ENCODE results near the gene NHSL2. TPM values are rescaled to one million over a fixed set of nuclear protein-coding genes. Genes with fewer than 3 reads are reported as not detected.

Gene NHSL2
- total RNA-seq, 4 donors from 2014 or later = 16.2 to 26.5 (median 23.0) TPM

DNA sequence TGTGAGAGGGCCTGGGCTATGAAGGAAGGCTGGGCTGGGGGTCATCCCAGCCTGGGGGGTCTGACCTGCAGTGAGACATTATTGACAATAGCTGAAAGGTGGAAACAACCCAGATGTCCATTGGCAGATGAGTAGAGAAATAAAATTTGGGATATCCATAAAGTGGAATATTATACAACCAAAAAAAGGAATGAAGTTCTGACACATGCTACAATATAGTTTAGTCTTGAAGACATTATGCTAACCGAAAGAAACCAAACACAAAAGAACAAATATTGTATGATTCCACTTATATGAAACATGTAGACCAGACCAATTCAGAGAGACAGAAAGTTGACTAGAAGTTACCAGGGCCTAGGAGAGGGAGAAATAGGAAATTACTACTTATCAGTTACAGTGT is 176.3 kb downstream of the NHSL2 start:
- no peak for TF ChIP-seq EP300 (IDR thresholded peaks at IDR 0.05)
- TF ChIP-seq POLR2A (IDR thresholded peaks at IDR 0.05) = no peak
- TF ChIP-seq, protein P1, sequence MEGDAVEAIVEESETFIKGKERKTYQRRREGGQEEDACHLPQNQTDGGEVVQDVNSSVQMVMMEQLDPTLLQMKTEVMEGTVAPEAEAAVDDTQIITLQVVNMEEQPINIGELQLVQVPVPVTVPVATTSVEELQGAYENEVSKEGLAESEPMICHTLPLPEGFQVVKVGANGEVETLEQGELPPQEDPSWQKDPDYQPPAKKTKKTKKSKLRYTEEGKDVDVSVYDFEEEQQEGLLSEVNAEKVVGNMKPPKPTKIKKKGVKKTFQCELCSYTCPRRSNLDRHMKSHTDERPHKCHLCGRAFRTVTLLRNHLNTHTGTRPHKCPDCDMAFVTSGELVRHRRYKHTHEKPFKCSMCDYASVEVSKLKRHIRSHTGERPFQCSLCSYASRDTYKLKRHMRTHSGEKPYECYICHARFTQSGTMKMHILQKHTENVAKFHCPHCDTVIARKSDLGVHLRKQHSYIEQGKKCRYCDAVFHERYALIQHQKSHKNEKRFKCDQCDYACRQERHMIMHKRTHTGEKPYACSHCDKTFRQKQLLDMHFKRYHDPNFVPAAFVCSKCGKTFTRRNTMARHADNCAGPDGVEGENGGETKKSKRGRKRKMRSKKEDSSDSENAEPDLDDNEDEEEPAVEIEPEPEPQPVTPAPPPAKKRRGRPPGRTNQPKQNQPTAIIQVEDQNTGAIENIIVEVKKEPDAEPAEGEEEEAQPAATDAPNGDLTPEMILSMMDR (IDR thresholded peaks at IDR 0.05) = no peak
- DNase-seq (ENCODE audit: low spot score in 2 of 2) = no peak
- H3K4me1 ChIP-seq = no peaks in the 10 kb centered on the region
- H3K36me3 ChIP-seq = no peaks in the 10 kb centered on the region
- 93 to 100% methylated on average over 1 of the region's 1 CpG for WGBS, 2 donors
- H3K4me3 ChIP-seq = no peak overlapping the region
- no peaks in the 10 kb centered on the region for H3K9me3 ChIP-seq
- no peak overlapping the region for H3K27ac ChIP-seq
- peaks cover 0 to 2% of the 10 kb centered on the region in 2 donors for H3K27me3 ChIP-seq

- Histone ChIP-seq H3K27me3 (peaks cover 0 to 2% of the 10 kb centered on the region in 2 donors), H3K4me3 (no peak overlapping the region), H3K4me1 (no peaks in the 10 kb centered on the region), H3K9me3 (no peaks in the 10 kb centered on the region), H3K27ac (no peak overlapping the region), H3K36me3 (no peaks in the 10 kb centered on the region)
- no peak for DNase-seq (ENCODE audit: low spot score in 2 of 2)
- TF ChIP-seq, protein P1 (IDR thresholded peaks at IDR 0.05) = no peak
- 32 to 58% methylated on average over 6 of the region's 6 CpGs for WGBS, 2 donors
Observed at GRCh38 chrX:72088761-72089160, 178.1 kb downstream of the NHSL2 start.

DNA sequence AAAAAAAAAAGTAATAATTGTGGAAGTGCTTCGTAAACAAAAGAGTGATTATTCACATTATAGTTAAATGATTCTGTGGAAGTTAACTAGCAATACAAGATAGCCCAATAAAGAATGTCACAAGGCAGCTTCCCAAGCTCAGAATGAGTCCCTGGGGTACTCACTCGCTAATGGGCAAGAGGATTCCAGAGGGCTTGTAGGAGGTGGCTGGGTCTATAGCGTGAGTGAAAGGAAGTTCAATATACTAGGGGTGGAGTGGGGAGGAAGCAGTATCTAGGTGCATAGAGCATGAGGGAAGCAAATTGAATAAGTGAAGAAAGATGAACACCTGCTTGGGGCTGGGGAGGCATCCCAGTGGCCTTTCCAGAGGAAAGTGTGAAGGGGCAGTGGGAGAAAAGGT is 178.6 kb downstream of the NHSL2 start:
- WGBS, 2 donors = 50 to 58% methylated on average over 3 of the region's 3 CpGs
- H3K36me3 ChIP-seq = no peaks in the 10 kb centered on the region
- no peak for DNase-seq (ENCODE audit: low spot score in 2 of 2)
- TF ChIP-seq EP300 (IDR thresholded peaks at IDR 0.05) (no peak), POLR2A (IDR thresholded peaks at IDR 0.05) (no peak)
- TF ChIP-seq, protein P1 (IDR thresholded peaks at IDR 0.05) = no peak
- H3K4me1 ChIP-seq = no peaks in the 10 kb centered on the region
- no peak overlapping the region for H3K4me3 ChIP-seq
- H3K27ac ChIP-seq = no peak overlapping the region
- H3K27me3 ChIP-seq = peaks cover 0 to 2% of the 10 kb centered on the region in 2 donors
- H3K9me3 ChIP-seq = no peaks in the 10 kb centered on the region

- Histone ChIP-seq H3K36me3 (no peaks in the 10 kb centered on the region), H3K4me1 (no peaks in the 10 kb centered on the region), H3K4me3 (no peak overlapping the region), H3K27ac (no peak overlapping the region), H3K27me3 (peaks cover 0 to 3% of the 10 kb centered on the region in 2 donors), H3K9me3 (no peaks in the 10 kb centered on the region)
- WGBS, 2 donors = 35 to 50% methylated on average over 4 of the region's 4 CpGs
- no peak for DNase-seq (ENCODE audit: low spot score in 2 of 2)
- no peak for TF ChIP-seq POLR2A (IDR thresholded peaks at IDR 0.05)
- TF ChIP-seq, protein P1 (IDR thresholded peaks at IDR 0.05) = no peak
- TF ChIP-seq EP300 (IDR thresholded peaks at IDR 0.05) = no peak
Observed at GRCh38 chrX:72094894-72095293, 184.2 kb downstream of the NHSL2 start.

GRCh38 chrX:72095370-72095769 is 184.7 kb downstream of the NHSL2 start:
- Histone ChIP-seq H3K27me3 (peaks cover 0 to 3% of the 10 kb centered on the region in 2 donors), H3K27ac (no peak overlapping the region), H3K9me3 (no peaks in the 10 kb centered on the region), H3K4me1 (no peaks in the 10 kb centered on the region), H3K4me3 (no peak overlapping the region), H3K36me3 (no peaks in the 10 kb centered on the region)
- DNase-seq (ENCODE audit: low spot score in 2 of 2) = no peak
- WGBS, 2 donors = 30 to 45% methylated on average over 1 to 2 of the region's 2 CpGs
- TF ChIP-seq POLR2A (IDR thresholded peaks at IDR 0.05) (no peak), EP300 (IDR thresholded peaks at IDR 0.05) (no peak)
- TF ChIP-seq, protein P1 (IDR thresholded peaks at IDR 0.05) = no peak
